Ecto neural progenitor cell (in vitro differentiated cells): Measurements from ENCODE around the gene KNTC1.
"Not testable (repeated sequence)": the region's sequence is repeated elsewhere in the genome, so short reads cannot be mapped to it uniquely, and the experiment has no call there.

Source experiments
- DNase-seq: peaks from one replicate; pipeline ENCODE4 v3.0.0-alpha.2; 2018; ENCODE audit warnings: low spot score

KNTC1 gene

DNA sequence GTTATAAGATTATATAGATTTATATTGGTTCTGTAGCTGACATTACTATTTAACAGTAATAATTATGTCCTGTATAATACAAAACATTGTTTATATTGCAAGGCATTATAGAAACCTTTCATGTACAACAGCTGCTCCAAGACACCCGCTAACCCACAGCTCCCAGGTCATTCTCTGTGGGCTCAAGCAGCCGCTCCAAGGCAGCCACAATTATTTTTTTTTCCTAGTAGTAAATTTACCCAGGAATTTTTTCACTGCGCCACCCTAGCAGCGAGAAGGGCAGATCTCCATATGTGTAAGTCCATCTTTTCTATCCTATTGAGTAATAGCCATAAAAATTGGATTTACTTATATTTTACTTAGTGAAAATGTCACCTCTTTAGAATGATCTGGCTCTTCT lies 36.3 kb downstream of the KNTC1 start:
- DNase-seq = no peak

DNA sequence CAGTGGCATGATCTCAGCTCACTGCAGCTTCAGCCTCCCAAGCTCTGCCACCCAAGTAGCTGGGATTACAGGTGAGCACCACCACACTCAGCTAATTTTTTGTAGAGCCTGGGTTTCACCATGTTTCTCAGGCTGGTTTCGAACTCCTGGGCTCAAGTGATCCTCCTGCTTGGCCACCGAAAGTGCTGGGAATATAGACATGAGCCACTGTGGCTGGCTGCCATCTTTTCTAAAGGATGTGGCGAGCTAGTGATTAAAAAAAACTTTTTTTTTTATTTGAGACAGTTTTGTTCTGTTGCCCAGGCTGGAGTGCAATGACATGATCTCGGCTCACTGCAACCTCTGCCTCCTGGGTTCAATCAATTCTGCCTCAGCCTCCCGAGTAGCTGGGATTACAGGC lies 39.8 kb downstream of the KNTC1 start:
- DNase-seq = not testable (repeated sequence)

DNA sequence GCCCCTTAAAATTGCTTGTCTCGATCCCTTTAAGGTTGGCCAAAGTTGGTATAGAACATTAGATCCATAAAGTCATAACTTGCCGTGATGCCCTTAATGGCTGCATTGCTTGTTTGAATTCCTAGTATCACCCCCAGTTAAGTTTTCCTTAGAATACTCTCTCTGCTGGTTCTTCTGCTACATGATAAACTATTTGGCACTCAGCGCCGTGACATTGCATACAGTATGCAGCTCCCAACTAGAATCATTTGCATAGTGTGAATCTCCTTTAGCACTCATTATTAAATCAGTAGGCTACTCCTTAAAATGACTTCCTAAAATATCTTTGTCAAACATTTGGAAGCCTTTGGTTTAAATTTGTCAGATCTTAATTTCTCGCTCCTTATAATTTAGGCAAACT lies 42.2 kb downstream of the KNTC1 start:
- no peak for DNase-seq

DNA sequence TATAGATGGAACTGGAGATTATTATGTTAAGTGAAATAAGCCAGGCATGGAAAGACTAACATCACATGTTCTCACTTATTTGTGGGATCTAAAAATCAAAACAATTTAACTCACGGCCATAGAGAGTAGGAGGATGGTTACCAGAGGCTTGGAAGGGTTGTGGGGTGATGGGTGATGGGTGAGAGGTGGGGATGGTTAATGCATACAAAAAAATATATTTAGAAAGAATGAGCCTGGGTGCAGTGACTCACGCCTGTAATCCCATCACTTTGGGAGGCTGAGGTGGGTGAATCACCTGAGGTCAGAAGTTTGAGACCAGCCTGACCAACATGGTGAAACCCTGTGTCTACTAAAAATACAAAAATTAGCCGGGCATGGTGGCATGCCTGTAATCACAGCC lies 43.0 kb downstream of the KNTC1 start:
- DNase-seq = not testable (repeated sequence)

DNA sequence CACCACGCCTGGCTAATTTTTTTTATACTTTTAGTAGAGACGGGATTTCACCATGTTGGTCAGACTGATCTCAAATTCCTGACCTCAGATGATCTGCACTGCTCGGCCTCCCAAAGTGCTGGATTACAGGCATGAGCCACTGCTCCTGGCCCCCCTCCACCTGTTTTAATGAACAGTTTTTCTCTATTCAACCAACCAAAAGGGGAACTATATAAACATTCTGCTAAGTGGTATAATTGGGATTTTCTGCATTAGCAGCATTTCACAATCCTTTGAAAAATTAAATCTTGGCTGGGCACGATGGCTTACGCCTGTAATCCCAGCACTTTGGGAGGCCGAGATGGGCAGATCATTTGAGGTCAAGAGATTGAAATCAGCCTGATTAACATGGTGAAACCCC lies 44.8 kb downstream of the KNTC1 start:
- DNase-seq = no peak

DNA sequence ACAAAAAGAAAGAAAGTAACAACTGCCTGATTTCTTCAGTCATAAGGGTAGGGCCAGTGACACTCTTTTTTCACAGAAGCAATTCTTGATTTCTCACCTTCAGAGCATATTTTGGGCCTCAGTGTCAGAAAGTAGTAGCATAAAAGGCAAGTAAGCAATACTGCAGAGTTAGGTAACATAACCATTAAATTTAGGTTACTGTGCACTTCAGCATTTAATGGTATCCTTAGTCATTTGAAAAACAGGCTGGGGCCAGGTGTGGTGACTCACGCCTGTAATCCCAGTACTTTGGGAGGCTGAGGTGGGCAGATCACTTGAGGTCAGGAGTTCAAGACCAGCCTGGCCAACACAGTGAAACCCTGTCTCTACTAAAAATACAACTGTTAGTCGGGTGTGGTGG lies 56.2 kb downstream of the KNTC1 start:
- DNase-seq = not testable (repeated sequence)

DNA sequence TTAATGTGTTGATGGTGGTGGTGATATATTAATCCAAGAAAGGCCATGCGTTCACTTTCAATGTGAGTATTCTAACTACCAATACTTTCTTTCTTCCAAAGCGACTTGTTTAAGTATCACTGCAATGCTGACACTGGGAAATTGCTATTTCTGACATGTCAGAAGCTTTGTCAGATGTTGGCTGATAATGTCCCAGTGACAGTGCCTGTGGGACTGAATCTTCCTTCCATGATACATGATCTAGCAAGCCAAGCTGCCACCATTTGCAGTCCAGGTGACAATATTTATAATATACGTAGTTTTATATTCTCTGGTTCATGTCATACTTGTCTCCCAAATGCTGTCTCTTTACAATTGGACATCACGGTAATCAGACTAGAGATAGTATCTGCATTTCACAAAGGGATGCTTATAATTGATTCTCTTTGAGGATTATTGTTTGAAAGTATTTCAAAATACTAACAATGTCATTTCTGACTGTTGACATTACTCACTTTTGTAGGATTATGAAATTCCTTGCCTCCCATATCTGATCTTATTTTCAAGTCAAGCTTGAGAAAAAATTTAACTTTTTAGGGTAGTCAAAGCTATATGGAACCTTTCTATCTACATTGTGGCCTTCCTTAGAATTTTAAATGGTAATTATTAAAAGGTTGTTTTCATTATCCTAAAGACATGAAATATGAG lies 57.3 kb downstream of the KNTC1 start:
- no peak for DNase-seq

DNA sequence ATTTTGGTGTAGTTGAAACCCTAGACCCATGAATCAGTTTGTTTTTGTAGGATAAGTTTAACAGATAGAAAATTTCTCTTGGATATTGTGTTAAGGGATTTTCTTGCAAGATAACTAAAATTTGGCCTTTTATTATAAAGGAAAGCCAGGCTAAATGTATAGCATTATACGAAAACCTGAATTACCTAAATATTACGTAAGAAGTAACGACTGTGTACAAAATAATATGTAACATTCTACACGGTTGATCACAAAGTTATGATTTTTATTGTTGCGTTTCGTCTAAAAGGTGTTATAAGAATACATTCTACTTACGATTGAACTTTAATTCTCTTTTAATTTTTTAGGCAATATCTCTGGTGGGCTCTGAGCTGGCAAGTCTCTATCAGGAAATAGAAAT lies 63.9 kb downstream of the KNTC1 start:
- no peak for DNase-seq

DNA sequence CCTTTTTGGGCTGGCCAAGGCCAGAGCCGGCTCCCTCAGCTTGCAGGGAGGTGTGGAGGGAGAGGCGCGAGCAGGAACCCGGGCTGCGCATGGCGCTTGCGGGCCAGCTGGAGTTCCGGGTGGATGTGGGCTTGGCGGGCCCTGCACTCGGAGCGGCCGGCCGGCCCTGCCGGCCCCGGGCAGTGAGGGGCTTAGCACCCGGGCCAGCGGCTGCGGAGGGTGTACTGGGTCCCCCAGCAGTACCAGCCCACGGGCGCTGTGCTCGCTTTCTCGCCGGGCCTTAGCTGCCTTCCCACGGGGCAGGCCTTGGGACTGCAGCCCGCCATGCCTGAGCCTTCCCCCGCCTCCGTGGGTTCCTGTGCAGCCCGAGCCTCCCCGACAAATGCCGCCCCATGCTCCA lies 64.9 kb downstream of the KNTC1 start:
- DNase-seq = not testable (repeated sequence)

DNA sequence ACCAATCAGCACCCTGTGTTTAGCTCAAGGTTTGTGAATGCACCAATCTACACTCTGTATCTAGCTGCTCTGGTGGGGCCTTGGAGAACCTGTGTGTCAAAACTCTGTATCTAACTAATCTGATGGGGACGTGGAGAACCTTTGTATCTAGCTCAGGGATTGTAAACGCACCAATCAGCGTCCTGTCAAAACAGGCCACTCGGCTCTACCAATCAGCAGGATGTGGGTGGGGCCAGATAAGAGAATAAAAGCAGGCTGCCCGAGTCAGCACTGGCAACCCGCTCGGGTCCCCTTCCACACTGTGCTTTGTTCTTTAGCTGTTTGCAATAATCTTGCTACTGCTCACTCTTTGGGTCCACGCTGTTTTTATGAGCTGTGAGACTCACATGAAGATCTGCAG lies 65.5 kb downstream of the KNTC1 start:
- DNase-seq = not testable (repeated sequence)

DNA sequence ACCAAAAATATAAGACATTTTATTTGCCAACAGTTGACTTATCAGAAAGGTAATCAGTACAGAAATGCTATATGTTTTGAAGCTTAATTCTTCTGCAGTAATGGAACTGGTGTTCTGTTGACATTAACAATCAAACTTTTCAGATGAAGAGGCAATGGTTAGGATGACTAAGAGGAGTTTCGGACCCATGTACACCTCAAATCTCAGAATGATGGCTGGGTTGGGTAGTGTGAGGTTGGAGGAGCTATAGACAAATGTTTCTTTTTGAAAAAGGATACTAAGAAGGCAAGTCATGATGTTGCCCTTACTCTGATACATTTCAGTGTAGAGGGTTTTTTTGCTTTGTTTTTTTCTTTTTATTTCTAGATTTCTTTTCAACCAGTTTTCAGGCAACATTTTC lies 66.9 kb downstream of the KNTC1 start:
- no peak for DNase-seq

DNA sequence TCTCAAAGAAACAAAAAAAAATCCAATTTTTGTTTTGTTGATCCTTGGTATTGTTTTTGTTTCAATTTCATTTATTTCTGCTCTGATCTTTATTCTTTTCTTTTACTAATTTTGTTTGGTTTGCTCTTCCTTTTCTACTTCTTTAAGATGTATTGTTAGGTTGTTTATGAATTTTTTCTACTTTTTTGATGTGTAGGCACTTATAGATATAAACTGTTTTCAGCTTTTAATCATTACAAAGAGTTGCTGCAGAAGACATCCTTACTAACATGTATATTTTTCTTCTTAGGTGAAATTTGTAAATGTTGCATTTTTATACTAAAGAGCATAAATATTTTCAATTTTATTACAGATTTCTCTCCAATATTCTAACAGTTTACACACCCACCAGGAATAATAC lies 69.8 kb downstream of the KNTC1 start:
- no peak for DNase-seq

DNA sequence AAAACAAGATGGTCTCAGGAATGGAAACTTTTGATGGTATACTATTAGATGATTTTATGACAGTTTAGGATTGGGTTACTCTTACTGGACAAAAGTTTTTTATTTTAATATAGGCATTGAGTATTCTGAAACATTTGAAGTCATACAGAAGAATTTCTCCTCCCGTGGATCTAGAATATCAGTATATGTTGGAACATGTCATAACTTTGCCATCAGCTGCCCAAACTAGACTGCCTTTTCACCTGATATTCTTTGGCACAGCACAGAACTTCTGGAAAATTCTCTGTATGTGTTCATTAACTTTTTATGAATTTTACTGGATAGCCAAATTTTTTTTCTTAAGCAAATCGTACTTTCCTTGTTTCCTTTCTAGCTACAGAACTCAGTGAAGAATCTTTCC lies 75.4 kb downstream of the KNTC1 start:
- DNase-seq = no peak

DNA sequence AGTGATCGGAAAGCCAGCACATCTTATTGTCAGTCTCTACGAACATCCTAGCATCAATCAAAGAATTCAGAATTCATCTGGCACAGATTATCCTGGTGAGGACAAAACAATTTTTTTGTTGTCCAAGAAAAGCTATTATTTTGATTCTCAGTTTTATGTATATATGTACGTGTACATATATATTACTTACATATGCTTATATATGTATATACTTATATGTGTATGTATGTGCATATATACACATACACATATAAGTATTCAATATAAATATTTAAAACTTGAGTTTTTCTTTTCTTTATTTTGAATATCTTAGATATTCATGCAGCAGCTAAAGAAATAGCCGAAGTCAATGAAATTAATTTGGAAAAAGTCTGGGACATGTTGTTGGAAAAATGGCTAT lies 77.9 kb downstream of the KNTC1 start:
- no peak for DNase-seq

DNA sequence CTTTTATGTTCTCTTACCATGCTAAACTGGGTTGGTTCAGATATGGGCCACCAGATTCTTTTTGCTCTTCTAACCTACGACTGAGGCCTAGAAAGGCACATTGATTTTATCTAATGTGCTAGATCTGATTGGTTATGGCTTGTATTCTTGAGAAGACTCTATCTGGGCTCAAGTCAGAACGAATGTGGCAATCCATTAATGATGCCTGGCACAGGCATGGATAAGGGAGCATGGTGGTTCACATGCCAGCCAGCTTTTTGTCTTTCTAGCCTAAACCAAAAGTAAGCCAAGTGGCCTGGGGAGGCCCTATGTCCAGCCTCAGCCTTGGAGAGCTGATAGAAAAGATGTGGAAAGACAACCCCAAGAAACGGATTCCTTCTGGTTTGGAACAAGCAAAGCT lies 82.7 kb downstream of the KNTC1 start:
- no peak for DNase-seq

DNA sequence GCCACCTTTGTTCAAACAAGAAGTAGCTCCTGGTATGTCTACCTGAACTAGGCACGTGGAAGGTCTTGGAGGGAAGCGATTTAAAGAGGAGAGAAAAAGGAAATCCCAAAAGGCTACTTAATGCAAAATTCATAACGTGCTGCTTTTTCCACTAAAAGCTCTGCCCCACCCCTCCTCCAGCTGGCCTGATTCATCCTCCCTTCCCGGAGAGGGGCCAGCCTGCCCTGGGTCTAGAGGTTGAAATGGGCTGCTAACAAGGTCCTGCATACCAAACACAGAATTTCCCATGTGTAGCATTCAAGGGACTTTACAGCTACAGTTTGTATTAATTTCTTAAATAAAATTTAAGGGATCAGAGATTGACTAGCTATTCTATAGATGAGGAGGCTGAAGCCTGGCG lies 83.2 kb downstream of the KNTC1 start:
- no peak for DNase-seq

DNA sequence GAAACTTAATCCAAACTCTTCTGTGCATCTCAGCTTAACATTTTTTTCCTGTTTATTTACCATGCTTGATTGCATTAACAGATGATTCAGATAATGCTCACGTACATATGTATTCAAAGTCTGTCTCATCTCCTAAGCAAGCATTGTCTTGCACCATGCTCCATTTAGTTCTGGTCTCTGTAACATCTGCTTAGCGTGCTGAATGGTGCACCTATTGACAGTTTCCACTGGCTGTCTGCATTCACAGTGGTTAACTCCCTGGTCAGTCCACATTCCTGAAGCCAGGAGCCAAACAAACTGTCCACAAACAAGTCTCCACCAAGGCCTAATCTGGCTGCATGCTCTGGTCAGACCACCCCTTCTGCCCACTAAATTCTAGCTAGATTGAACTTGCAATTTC lies 83.9 kb downstream of the KNTC1 start:
- no peak for DNase-seq

DNA sequence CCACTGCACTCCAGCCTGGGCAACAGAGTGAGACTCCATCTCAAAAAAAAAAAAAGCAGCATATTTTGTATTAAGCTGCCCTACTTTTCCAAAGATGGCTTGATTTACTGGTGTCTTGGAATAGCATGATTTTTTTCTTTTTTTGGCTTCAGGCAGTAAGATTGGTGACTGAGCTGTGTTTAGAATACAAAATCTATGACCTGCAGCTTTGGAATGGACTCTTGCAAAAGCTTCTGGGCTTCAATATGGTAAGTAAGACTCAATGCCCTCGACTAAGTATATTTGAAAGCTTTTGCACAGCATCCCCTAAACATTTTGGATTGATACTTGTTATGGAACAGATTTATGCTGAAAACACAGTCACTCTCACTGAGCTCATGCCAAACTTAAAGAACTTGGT lies 87.8 kb downstream of the KNTC1 start:
- DNase-seq = no peak

DNA sequence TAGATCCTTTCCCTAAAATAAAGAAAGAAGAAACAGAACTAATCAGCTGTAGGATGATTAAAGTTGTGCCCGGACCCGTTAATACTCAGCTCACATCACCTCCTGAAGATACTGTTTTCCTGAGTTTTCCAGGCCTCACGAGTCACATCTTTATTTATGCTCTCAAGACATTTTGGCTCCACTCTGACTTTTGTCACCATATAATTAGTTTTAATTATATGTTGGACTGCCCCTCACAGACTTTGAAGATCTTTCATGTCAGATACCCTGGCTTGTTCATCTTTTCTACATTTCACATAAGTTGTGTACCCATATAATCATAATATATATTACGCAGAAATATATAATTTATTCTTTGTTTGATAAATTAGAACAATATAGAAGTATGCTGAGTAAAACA lies 88.7 kb downstream of the KNTC1 start:
- DNase-seq = no peak

DNA sequence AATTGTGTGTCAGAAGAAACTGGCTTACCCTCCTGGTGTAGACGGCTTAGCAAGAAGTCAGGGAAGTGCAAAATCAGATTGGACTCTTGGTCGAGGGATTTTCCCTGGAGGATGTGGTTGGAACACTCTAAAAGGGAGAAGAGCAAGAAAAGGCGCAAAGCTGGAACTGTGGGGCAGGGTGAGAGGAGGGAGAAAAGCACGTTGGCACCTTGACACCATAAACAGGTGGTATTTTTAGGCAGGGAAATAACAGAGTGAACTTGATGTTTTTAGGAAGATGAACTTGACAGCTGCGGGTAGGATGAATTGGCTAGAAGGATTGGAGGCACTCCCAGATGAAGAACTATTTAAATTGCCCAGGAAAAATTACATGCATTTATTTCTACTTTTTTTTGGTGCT lies 108.4 kb downstream of the KNTC1 start:
- DNase-seq = no peak

DNA sequence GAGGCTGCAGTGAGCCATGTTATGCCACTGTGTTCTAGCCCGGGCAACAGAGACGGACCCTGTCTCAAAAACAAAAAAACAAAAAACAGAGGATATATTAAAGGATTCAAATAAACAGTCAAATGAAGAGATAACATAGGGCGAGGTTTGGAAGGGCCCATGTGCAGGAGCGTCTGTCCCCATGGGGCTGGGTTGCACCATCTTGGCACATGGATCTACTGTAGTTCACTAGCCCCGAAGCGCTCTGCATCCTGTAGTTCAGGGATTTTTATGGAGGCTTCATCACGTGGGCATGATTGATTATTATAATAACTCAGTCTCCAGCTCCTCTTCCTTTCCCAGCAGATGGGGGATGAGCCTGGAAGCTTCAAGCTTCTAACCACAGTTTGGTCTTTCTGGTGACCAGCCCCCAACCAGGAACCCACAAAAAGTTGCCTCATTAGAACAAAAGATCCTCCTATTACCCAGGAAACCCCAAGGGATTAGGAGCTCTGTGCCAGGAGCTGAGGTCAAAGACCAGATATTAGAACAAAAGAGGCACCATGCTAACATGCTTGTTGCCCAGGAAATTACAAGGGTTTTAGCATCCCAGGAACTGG lies 116.3 kb downstream of the KNTC1 start:
- DNase-seq = no peak

DNA sequence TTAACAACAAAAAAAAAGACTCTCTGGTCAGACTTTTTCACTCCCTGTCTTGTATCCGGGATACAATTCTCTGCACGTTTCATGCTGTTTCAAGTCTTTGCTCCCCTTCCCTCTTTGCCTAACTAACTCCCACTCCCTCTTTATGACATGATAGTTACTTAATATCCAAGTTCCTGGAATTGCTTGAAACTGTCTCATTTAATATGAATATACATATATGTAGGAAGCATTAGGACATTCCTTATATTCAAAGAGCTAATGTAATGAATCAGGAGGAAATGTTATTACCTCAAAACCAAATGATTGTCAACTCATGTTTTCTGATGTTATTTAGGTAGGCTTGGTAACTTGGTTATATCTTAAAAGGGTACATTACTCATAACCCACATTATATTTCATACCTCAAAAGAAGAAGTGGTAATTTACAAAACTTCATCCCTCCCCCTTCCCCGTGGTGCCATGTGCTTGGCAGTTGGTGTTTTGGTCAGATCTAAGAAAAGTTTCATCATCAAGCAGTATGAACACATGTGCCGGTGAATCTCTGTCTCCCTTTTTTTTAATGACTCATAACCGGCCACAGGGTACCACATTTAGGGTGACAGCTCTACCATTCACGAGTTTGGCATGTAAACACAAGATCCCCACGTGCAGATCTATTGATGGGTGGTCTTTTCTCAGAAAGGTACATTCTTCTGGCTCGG lies 119.6 kb downstream of the KNTC1 start:
- DNase-seq = no peak

DNA sequence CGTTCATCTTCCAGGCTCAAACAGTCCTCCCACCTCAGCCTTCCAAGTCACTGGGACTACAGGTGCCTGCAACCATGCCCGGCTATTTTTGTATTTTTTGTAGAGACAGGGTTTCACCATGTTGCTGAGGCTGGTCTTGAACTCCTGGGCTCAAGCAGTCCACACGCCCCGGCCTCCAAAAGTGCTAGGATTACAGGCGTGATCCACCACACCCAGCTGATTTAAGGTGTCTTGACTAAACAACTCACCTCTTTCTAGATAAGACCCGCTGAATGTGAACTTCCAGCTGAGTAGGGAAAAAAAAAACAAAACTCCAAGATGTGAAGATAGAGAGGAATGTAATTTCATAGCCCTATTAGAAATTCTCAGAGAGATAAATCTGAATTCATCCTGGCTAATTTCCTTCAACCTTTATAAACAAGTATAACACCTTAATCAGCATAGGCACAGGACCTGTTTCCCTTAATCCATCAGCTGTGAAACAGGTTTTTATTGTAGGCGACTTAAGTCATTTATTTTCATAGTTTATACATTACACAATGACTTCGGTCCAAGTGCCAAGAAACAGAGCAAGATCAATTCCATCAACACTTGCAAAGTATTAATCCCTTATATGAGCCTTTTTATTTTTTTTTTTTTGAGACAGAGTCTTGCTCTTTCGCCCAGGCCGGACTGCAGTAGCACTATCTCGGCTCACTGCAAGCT lies 124.6 kb downstream of the KNTC1 start:
- DNase-seq = no peak
